Kidney epithelial cell (primary cell): ENCODE results near the gene FAM89B. TPM values are rescaled to one million over a fixed set of nuclear protein-coding genes. Genes with fewer than 3 reads are reported as not detected.
"Not testable (repeated sequence)": the region's sequence is repeated elsewhere in the genome, so short reads cannot be mapped to it uniquely, and the experiment has no call there.

Experiments used
- DNase-seq: peaks from one replicate; pipeline ENCODE4 v3.0.0-alpha.2; 2010; ENCODE audit warnings: low read depth
- H3K27me3 ChIP-seq: 2 replicates; pipeline ENCODE4 v1.6.0; 2011; ENCODE audit warnings: low read length; ENCODE audit not compliant: control insufficient read depth, insufficient read depth
- H3K36me3 ChIP-seq: 2 replicates; pipeline ENCODE4 v1.5.1; 2011; ENCODE audit warnings: low read length; ENCODE audit not compliant: control insufficient read depth, insufficient read depth
- H3K4me3 ChIP-seq: 2 replicates; pipeline ENCODE4 v1.5.1; 2011; ENCODE audit warnings: low read depth, mild to moderate bottlenecking, control low read depth, low read length
- total RNA-seq: library from RNA; depleted of rRNA; stranded (reverse); fragments of >200 nt; gene quantifications from 2 replicates; pipeline ENCODE4 v1.2.3, GENCODE V29; 2015
- TF ChIP-seq, protein P1 (sequence below): IDR thresholded peaks from 2 replicates; pipeline ENCODE4 v1.5.1; 2011; ENCODE audit warnings: mild to moderate bottlenecking, moderate library complexity, low read length, control low read depth, inconsistent platforms; ENCODE audit not compliant: insufficient read depth, poor library complexity, severe bottlenecking

FAM89B gene
- 63.9 and 68.5 TPM in 2 replicates for total RNA-seq

DNA sequence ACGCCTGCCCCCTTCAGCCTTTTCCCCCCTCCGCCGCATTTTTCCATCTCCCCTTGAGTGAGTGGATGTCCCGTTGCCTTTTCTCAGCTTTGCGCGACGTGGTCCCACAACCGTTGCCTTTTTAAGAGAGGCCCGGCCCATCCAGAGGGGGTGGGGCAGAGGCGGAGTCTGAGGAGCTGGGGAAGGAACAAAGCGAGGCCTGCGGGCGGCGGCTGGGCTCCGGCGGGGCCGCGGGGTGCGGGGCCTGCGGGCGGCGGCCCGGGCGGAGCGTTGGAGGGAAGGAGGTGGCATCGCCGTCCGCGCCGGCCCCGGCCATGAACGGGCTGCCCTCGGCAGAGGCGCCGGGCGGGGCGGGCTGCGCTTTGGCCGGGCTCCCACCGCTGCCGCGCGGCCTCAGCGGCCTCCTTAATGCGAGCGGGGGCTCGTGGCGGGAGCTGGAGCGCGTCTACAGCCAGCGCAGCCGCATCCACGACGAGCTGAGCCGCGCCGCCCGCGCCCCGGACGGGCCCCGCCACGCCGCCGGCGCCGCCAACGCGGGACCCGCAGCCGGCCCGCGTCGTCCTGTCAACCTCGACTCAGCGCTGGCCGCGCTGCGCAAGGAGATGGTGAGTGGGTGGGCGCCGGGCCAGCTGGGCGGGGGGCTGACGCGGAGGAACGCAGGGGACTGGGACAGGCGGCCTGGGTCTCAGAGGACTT is at the start of gene FAM89B:
Gene FAM89B (plus strand): TSS at position 183 of the 696 bp plus-strand sequence. CDS start 132 bp downstream, at position 315.
- TF ChIP-seq, protein P1, sequence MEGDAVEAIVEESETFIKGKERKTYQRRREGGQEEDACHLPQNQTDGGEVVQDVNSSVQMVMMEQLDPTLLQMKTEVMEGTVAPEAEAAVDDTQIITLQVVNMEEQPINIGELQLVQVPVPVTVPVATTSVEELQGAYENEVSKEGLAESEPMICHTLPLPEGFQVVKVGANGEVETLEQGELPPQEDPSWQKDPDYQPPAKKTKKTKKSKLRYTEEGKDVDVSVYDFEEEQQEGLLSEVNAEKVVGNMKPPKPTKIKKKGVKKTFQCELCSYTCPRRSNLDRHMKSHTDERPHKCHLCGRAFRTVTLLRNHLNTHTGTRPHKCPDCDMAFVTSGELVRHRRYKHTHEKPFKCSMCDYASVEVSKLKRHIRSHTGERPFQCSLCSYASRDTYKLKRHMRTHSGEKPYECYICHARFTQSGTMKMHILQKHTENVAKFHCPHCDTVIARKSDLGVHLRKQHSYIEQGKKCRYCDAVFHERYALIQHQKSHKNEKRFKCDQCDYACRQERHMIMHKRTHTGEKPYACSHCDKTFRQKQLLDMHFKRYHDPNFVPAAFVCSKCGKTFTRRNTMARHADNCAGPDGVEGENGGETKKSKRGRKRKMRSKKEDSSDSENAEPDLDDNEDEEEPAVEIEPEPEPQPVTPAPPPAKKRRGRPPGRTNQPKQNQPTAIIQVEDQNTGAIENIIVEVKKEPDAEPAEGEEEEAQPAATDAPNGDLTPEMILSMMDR: no peak
- Histone ChIP-seq H3K36me3 (peaks cover 1% of the 10 kb centered on the region), H3K27me3 (no peaks in the 10 kb centered on the region), H3K4me3 (peak within 1 kb of the TSS; percentile 64)
- DNase-seq: no peak

DNA sequence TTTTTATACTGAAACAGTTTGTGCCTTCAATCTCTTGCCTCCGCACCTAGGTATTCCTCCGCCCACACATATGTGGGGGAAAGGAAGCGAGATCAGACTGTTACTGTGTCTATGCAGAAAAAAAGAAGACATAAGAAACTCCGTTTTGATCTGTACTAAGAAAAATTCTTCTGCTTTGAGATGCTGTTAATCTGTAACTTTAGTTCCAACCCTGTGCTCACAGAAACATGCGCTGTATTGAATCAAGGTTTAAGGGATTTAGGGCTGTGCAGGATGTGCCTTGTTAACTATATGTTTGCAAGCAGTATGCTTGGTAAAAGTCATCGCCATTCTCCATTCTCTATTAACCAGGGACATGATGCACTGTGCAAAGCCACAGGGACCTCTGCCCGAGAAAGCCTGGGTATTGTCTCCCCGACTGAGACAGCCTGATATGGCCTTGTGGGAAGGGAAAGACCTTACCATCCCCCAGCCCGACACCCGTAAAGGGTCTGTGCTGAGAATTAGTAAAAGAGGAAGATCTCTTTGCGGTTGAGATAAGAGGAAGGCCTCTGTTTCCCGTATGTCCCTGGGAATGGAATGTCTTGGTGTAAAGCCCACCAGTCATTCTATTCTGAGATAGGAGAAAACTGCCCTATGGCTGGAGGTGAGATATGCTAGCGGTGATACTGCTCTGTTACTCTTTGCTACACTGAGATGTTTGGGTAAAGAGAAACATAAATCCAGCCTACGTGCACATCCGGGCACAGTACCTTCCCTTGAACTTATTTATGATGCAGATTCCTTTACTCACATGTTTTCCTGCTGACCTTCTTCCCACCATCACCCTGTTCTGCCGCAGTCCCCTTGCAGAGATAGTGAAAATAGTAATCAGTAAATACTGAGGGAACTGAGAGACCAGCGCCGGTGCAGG is 49.4 kb upstream of the FAM89B start:
- H3K4me3 ChIP-seq, H3K27me3 ChIP-seq, DNase-seq, H3K36me3 ChIP-seq: not testable (repeated sequence)

DNA sequence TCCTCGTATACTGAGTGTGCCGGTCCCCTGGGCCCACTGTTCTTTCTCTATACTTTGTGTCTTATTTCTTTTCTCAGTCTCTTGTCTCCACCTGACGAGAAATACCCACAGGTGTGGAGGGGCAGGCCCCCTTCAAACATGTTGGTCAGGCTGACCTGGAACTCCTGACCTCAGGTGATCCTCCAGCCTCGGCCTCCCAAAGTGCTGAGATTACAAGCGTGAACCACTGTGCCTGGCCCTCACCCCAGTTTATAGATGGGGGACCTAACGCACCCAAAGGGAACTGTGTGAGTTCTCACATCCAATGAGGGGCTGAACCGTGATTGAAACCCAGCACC is 48.7 kb upstream of the FAM89B start:
- DNase-seq, H3K27me3 ChIP-seq, H3K36me3 ChIP-seq, H3K4me3 ChIP-seq: not testable (repeated sequence)

DNA sequence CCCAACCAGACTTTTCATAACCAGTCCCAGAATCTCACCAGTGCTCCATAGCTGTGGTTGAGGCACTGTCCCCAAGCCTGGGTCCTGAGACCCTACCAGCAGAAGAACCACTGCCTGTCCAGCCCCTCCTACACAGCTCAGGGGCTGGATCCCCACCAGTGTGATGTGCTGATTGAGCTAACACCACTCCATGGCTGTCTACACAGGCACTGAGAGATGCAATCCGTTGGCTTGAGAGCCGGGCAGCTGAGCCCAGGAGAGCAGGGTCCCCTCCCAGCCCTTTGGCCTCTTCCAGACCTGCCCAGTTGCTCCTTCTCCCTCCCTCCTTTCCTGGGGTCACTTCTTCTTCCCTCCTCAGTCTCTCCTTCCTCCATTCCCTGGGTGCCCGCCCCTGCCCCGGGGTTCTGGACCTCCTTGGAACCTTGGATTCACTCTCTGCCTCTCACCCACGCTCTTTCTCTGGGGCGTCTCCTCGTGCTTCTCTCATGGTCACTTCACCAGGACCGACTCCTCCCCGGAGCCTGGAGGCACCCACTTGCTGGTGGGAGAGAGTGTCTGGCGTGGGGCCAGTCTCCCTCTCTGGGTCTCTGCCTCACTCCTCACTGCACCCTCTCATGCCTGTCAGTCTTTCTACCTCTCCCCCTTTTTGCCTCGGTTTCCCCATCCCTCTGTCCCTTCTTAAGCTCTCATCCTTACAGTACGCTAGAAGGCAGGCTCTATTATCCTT is 48.2 kb upstream of the FAM89B start:
- TF ChIP-seq, protein P1: no peak
- Histone ChIP-seq H3K27me3 (no peaks in the 10 kb centered on the region), H3K36me3 (peaks cover 5% of the 10 kb centered on the region), H3K4me3 (peak overlapping the region; percentile 24)
- no peak for DNase-seq

DNA sequence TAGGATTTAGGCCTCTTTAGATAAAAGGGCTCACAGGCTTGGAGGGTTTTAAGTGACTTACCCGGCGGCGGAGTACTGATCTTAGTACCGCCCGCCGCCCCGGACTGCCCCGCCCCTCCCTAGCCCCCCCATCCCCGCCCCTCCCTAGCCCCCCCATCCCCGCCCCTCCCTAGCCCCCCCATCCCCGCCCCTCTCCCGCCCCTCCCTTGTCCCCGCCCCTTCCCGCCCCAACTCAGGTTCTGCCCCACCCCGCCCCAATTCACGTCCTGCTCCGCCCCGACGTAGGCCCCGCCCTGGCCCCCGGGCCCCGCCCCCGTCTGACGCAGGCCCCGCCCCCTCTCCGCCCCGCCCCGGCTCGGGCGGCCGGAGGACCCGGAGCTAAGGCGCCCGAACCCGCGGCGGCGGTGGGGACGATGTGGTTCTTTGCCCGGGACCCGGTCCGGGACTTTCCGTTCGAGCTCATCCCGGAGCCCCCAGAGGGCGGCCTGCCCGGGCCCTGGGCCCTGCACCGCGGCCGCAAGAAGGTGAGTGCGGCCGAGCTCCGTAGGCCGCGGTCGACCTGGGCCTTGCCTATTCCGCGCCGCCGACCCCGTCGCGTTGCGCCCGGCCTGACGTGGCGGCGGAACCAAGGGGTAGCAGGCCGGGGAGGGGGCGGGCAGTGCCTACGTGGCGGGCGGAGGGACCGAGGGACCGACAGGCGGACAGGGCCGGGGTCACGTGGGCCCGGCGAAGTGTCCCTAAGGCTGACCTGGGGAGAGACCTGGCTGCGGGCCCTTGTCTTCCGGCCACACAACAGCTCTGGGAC is 47.4 kb upstream of the FAM89B start, which contains the start of gene SCYL1:
Gene SCYL1 (plus strand): TSS at position 343 of the 805 bp plus-strand sequence. CDS start 71 bp downstream, at position 414.
- Histone ChIP-seq H3K4me3 (peak within 1 kb of the TSS; percentile 96), H3K27me3 (no peaks in the 10 kb centered on the region), H3K36me3 (peaks cover 5% of the 10 kb centered on the region)
- DNase-seq: no peak
- TF ChIP-seq, protein P1: no peak
